ENCODE results near the gene OR4E2.

OR4E2 gene

DNA sequence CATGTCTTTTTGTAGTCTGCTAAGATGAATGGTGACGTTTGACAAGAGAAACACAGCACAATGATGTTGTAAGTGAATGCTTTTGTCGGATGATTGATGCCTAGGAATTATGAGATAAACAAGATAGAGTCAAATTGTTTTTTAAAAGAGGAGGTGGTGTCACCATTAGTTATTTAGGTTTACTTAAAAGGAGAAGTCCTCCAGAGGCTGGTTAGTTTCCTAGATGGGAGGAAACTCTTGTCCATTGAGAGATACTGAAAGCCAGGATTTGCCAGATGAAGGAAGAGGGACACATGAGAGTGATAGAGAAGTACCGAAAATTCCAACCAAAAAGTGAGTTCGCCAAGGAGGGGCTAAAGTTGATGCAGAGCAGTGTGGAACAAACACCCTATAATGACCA lies 18.8 kb upstream of the OR4E2 start, which contains the start of gene OR10G2:
OR10G2 (minus strand) TSS at position 101 of the 400 bp plus-strand sequence; CDS start at position 3, 98 bp downstream.
- DNase-seq (ENCODE audit: low read depth) = no peak
- no peak within 1 kb of the TSS for H3K4me3 ChIP-seq (ENCODE audit: low read length)
- TF ChIP-seq, protein P1, sequence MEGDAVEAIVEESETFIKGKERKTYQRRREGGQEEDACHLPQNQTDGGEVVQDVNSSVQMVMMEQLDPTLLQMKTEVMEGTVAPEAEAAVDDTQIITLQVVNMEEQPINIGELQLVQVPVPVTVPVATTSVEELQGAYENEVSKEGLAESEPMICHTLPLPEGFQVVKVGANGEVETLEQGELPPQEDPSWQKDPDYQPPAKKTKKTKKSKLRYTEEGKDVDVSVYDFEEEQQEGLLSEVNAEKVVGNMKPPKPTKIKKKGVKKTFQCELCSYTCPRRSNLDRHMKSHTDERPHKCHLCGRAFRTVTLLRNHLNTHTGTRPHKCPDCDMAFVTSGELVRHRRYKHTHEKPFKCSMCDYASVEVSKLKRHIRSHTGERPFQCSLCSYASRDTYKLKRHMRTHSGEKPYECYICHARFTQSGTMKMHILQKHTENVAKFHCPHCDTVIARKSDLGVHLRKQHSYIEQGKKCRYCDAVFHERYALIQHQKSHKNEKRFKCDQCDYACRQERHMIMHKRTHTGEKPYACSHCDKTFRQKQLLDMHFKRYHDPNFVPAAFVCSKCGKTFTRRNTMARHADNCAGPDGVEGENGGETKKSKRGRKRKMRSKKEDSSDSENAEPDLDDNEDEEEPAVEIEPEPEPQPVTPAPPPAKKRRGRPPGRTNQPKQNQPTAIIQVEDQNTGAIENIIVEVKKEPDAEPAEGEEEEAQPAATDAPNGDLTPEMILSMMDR (conservative IDR thresholded peaks at IDR 0.05; ENCODE audit: low read depth, low read length) = no peak

DNA sequence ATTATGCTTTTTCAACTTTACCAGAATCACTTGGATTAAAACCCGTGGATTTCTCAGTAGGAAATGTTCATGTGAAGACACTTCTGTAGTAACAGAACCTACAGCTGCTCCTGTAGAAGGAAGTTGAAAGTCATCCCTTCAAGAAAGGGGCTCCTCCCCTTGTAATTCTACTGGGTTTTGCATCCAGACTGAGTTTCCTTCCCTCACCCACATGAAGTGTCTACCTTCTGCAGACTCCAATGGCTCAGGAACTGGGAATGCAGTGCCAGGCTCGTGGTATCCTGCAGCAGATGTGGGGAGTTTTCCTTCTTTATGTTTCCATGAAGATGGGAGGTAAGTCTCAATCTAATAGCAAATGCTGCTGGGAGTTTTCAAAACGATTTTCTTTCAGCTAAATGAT lies 11.0 kb upstream of the OR4E2 start:
- no peak overlapping the region for H3K4me3 ChIP-seq (ENCODE audit: low read length)
- TF ChIP-seq, protein P1 (conservative IDR thresholded peaks at IDR 0.05; ENCODE audit: low read depth, low read length) = no peak
- no peak for DNase-seq (ENCODE audit: low read depth)

DNA sequence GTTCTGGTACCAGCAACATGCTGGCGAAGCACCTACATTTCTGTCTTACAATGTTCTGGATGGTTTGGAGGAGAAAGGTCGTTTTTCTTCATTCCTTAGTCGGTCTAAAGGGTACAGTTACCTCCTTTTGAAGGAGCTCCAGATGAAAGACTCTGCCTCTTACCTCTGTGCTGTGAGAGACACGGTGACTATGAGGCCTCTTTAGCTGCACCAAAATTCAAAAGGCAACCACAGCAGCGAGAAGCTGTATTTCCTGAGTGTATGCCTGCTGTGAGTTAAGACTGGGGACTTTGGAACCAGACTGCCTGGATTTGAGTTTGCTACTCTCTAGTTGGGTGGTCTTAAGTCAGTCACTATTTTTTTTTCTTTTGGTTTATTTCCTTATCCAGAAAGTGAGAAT lies 10.2 kb upstream of the OR4E2 start:
- no peak for DNase-seq (ENCODE audit: low read depth)
- TF ChIP-seq, protein P1 (conservative IDR thresholded peaks at IDR 0.05; ENCODE audit: low read depth, low read length) = no peak
- no peak overlapping the region for H3K4me3 ChIP-seq (ENCODE audit: low read length)

DNA sequence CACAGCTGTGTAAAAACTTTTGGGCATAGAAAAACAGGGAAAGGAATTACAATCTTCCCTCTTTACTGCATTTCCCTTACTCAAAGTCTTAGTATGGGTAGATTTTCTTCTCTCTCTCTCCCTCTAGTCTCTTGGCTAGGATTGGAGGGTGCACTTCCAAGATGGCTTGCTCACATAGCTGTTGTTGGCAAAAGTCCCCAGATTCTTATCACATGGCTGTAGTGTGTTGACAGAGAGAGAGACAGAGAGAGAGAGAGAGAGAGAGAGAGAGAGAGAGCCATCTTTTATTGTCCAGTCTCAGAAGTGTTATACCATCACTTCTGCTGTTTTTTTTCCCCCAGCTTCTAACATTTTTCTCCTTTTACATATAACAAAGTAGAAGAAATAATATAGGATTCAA lies 6.3 kb upstream of the OR4E2 start:
- TF ChIP-seq, protein P1 (conservative IDR thresholded peaks at IDR 0.05; ENCODE audit: low read depth, low read length) = no peak
- H3K4me3 ChIP-seq (ENCODE audit: low read length) = no peak overlapping the region
- no peak for DNase-seq (ENCODE audit: low read depth)

DNA sequence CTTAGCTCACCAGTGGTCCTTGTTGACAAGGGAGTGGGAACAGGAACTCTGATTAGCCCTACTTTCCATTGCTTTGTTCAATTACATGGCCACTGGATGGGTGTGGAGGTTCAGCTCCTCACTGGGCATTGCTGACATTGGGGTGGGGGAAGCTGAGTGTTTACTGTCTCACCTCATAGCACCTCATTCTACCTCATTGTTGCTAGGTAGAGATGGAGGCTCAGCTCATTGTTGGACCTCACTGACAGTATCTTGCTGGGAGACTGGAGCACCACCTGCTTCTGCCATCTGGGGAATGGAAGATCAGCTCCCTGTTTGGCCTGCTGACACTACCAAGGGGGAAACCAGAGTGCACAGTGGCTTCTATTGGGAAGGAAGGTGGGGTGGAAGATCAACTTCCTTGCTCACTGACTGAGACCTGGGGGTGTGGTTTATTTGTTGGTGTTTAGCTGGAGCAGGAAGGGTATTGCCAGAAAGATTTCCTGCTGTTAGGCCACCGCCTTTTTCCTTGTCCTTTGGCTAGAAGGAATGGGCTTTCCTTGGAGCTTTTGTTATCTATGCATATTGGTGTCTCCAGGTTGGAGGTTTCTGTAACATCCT lies 1.3 kb upstream of the OR4E2 start:
- TF ChIP-seq, protein P1 (conservative IDR thresholded peaks at IDR 0.05; ENCODE audit: low read depth, low read length) = no peak
- DNase-seq (ENCODE audit: low read depth) = no peak
- no peak overlapping the region for H3K4me3 ChIP-seq (ENCODE audit: low read length)

DNA sequence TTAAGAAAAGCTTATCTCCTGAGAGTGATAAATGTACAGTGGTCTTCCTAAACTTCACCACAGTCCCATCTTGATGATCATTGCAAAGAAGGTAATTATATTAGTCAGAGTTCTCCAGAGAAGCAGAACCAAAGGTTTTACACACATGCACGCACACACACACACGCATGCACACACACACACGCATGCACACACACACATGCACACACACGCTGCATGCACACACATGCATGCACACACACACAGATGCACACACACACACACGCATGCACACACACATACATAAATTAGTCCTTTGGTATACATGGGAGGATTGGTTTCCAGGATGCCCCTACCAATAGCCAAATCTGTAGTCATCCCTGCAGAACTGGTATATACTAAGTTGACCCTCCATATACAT lies 580 bp downstream of the OR4E2 start:
- TF ChIP-seq, protein P1 (conservative IDR thresholded peaks at IDR 0.05; ENCODE audit: low read depth, low read length) = no peak
- no peak for DNase-seq (ENCODE audit: low read depth)
- H3K4me3 ChIP-seq (ENCODE audit: low read length) = no peak overlapping the region

DNA sequence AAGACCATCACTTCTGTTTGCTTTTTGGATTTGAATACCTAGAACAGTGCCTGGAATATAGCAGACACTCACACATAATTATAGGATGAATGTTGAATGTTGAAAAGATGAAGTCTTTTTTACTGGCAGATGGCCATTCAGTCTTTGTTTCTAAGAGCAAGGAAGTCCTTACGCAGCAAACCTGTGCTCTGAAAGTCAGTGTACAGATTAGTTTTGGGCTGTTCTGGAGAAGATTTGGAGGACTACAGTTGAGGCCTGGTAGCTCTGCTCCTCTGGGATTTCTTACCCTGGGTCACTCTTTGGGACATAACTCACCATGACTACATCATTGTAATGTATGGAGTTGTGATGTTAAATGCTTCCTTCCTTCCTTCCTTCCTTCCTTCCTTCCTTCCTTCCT lies 3.3 kb downstream of the OR4E2 start:
- H3K4me3 ChIP-seq (ENCODE audit: low read length) = no peak overlapping the region
- TF ChIP-seq, protein P1 (conservative IDR thresholded peaks at IDR 0.05; ENCODE audit: low read depth, low read length) = no peak
- DNase-seq (ENCODE audit: low read depth) = no peak
